Retinal pigment epithelial cell (primary cell): Measurements from ENCODE around the gene FOXP1.

ENCODE experiments used
- DNase-seq: peaks from one replicate; pipeline ENCODE4 v3.0.0-alpha.2; 2010; ENCODE audit warnings: low read depth
- H3K4me3 ChIP-seq: 2 replicates; pipeline ENCODE4 v1.5.1; 2011; ENCODE audit warnings: mild to moderate bottlenecking, low read length, control low read depth, moderate library complexity
- TF ChIP-seq, protein P1 (sequence below): conservative IDR thresholded peaks from 2 replicates; pipeline ENCODE4 v1.5.1; 2011; ENCODE audit warnings: low read depth, low read length, control low read depth, inconsistent platforms

FOXP1 gene

DNA sequence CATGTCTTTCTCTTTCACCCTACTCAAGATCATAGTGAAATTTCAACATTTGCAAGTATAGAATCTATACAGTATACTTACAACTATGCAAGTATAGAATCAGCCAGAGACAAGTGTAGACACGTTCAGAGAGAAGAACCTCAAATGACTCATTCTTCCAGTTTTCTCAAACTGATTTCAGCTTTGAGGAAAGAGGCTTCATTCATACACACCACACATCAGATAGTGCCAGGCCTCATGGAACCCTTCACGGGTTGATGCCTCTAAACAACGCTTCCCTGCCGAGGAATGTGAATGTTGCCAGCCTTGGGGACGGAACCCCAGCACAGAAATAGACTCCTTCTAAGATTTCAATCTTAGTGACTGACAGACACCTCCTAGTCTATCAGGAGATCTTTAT is 135.7 kb downstream of the FOXP1 start:
- DNase-seq = no peak
- TF ChIP-seq, protein P1, sequence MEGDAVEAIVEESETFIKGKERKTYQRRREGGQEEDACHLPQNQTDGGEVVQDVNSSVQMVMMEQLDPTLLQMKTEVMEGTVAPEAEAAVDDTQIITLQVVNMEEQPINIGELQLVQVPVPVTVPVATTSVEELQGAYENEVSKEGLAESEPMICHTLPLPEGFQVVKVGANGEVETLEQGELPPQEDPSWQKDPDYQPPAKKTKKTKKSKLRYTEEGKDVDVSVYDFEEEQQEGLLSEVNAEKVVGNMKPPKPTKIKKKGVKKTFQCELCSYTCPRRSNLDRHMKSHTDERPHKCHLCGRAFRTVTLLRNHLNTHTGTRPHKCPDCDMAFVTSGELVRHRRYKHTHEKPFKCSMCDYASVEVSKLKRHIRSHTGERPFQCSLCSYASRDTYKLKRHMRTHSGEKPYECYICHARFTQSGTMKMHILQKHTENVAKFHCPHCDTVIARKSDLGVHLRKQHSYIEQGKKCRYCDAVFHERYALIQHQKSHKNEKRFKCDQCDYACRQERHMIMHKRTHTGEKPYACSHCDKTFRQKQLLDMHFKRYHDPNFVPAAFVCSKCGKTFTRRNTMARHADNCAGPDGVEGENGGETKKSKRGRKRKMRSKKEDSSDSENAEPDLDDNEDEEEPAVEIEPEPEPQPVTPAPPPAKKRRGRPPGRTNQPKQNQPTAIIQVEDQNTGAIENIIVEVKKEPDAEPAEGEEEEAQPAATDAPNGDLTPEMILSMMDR = no peak
- no peak overlapping the region for H3K4me3 ChIP-seq

DNA sequence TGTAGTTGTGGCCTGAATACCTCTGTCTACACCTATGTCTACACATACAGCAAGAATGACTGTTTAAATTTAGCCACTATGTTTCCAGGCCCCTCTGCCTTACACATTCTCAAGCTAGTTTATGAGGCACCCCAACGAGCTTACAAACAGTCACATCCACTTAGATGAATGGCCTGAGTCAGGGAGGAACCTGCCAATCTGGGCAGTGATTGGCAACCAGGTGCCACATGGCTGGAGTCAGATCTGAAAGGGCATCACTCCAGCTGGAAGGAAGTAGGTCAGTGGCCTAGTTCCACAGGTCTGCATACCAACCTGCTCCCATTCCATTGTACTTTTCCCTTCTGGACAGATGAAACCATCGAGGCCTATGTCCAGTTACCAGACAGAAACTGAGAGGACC is 136.3 kb downstream of the FOXP1 start:
- no peak for DNase-seq
- TF ChIP-seq, protein P1 = no peak
- no peak overlapping the region for H3K4me3 ChIP-seq

DNA sequence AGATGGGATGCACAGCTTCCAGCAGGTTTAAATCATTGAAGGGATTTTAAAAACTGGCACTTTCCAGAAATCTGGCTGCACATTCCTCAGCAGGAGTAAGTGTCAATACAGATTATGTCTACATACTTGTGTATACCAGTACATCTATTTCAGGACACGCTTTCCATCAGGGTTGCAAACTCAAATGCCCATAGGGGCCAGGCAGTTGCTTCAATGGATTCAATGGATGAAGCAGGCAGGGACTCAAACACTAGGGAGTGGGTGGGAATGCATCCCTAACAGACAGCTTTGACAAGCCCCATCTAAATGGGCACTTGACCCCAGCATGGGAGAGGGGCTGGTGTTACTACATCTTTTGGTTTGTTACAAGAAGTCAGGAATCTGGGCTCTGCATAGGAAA is 136.8 kb downstream of the FOXP1 start:
- no peak overlapping the region for H3K4me3 ChIP-seq
- TF ChIP-seq, protein P1 = no peak
- DNase-seq = no peak

DNA sequence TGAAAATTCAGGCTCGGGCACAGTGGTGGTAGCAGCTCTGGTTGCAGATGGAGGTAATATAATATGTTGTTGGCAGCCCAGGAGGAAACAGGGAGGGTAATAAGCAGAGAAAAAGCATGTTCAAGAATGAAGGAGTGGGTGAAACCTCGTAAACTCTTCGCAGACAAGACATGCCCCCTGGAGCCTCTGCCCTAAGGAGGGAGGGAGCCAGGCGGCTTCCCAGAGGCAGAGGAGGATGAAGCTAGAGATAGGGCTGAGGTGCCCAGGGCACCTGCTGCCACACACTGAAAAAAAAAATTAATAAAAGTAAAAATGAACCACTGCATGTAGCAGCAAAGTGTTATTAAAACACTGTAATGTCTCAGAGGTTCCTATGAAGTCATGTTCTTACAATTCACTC is 137.3 kb downstream of the FOXP1 start:
- no peak for DNase-seq
- no peak overlapping the region for H3K4me3 ChIP-seq
- TF ChIP-seq, protein P1 = no peak

DNA sequence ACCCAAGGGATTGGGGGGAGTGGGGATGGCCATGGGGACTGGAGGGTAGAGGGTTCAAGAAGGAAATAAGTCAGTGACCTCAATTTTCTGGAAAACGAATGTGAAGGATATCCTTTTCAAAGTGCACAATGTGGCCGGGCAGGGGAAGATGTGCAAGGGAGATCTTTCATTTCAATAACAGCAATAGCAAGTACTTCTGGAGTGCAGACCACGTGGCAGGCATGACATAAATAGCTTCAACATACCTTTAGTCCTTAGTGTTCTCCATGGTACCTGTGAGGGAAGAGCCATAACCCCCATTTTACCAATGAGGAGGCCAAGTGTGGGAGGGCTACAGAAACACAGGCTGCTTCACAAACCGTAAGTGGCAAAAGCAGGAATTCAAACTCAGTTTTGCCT is 138.7 kb downstream of the FOXP1 start:
- DNase-seq = no peak
- TF ChIP-seq, protein P1 = no peak
- H3K4me3 ChIP-seq = no peak overlapping the region

DNA sequence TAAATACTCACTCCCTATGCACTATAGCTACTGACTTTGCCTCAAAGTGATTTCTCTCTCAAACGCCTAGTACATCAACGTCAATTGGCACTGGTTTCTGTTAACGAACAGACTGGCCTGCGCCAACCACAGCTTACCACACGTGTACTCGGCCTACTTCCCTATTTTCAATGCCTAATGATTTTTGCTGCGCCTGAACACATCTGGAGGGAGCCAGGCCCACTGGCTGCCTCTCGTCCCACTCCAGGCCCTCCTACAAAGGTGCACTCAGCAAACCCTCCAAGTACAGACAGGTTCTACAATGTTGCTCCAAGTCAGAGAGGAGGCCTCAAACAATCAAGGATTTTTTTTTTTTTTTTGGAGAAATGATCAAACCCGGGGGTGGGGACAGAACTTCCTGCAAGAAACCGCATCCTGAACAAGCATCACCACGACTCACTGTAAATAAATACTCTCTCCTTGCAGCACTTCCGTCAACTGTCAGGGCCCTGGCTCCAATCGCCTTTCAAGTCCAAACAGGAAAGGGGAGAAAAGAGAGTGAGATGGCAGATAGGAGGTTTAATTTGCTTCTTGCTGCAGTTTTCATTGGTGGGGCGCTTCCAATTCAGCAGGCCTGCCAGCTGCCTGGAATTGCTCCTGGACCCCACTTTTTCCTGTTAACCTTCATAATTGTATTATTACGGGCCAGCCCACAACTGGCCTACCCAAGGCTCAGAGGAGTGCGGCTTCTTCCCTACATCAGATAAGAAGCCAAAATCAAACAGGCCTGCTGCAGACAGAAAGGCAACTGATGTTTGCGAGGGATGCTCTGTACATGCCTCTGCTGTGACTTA is 139.3 kb downstream of the FOXP1 start:
- H3K4me3 ChIP-seq = no peak overlapping the region
- TF ChIP-seq, protein P1 = no peak
- DNase-seq = no peak

DNA sequence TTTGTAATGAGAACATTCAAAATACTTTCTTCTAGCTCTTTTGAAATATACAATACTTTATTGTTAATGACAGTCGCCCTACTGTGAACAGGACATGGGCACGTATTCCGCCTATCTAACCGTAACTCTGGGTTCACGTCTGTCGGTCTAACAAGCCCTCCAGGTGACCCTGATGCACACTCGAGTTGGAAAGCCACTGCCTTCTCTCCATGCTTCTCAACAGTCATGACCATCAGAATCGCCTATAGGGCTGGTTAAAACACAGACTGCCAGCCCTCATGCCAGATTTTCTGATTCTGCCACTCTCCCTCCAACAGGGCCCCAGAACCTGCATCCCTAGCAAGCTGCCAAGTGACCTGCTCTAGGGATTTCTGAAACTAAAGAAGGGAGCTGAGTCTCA is 140.2 kb downstream of the FOXP1 start:
- TF ChIP-seq, protein P1 = no peak
- no peak overlapping the region for H3K4me3 ChIP-seq
- DNase-seq = no peak
